T-helper 1 cell treated with Interleukin-12 subunit alpha and Interleukin-12 subunit beta and Interleukin-4 antibody, amounts not matched to agents 30 μg/mL and 1 μg/mL, for 36 hours (primary cell): ENCODE results near the gene CASK.

Source experiments
- H3K27ac Mint-ChIP-seq: one replicate; pipeline ENCODE4 v1.8.0; 2021; ENCODE audit warnings: mild to moderate bottlenecking, mixed read lengths
- H3K27me3 Mint-ChIP-seq: one replicate; pipeline ENCODE4 v1.8.0; 2021; ENCODE audit warnings: low read depth, mixed read lengths
- H3K36me3 Mint-ChIP-seq: one replicate; pipeline ENCODE4 v1.8.0; 2021; ENCODE audit warnings: low read depth, mixed read lengths
- H3K4me1 Mint-ChIP-seq: one replicate; pipeline ENCODE4 v1.8.0; 2021; ENCODE audit warnings: low read depth, mixed read lengths
- H3K4me3 Mint-ChIP-seq: one replicate; pipeline ENCODE4 v1.8.0; 2021; ENCODE audit warnings: mild to moderate bottlenecking, moderate library complexity, mixed read lengths
- H3K9me3 Mint-ChIP-seq: one replicate; pipeline ENCODE4 v1.8.0; 2021; ENCODE audit warnings: mixed read lengths

The CASK gene

DNA sequence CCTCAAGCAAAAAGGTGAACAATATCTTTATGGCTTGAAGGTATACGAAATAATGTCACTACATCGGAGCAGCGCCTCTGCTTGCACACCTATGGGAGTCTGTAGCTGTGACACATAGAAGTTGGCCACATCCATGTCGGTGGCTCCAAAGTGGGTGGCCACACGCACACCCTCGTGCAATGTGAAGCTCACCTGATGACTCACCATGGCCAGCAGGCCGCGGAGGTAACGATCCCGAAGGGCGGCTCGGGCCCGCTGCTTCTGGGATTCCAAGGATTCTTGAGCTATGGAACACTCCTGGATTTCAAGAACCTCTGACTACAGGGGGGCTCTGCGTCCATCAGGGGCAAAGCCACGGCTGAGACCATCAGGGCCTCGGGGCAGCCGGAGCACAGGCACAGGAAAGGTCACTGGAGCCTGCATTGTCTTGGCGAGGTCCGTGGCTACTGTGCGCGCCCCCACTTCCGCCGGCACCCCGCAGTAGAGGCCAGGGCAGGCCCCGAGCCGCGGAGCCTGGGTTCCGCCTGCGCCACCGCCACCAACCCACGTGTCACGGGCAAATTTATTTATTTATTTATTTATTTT, 451.0 kb downstream of the CASK start:
- no peak overlapping the region for H3K4me3 Mint-ChIP-seq
- H3K27me3 Mint-ChIP-seq, result no peaks in the 10 kb centered on the region
- peaks cover 3% of the 10 kb centered on the region for H3K4me1 Mint-ChIP-seq
- no peaks in the 10 kb centered on the region for H3K36me3 Mint-ChIP-seq
- H3K27ac Mint-ChIP-seq, result no peak overlapping the region
- no peaks in the 10 kb centered on the region for H3K9me3 Mint-ChIP-seq

DNA sequence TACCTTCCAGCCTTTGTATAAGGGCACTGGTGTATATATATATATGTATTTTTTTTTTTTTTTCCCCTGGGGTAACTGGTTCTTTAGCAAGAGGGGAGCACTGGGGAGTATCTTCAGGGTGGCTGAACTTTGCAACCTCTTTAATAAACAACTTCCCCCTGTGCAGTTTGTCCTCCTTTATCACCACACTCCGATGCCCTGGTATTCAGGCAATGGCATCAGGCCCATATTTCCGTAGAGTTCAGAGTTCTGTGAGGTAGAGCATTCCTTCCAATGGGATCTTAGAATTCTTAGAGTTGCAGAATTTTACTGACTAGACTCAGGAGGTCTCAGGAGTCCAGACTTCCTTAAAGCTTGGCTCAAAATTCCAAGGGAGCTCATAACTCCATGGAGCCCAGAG, 451.6 kb downstream of the CASK start:
- H3K4me1 Mint-ChIP-seq, result peaks cover 3% of the 10 kb centered on the region
- no peaks in the 10 kb centered on the region for H3K36me3 Mint-ChIP-seq
- no peak overlapping the region for H3K4me3 Mint-ChIP-seq
- no peak overlapping the region for H3K27ac Mint-ChIP-seq
- no peaks in the 10 kb centered on the region for H3K27me3 Mint-ChIP-seq
- no peaks in the 10 kb centered on the region for H3K9me3 Mint-ChIP-seq

- H3K4me1 Mint-ChIP-seq, result peaks cover 3% of the 10 kb centered on the region
- no peaks in the 10 kb centered on the region for H3K36me3 Mint-ChIP-seq
- H3K27ac Mint-ChIP-seq, result no peak overlapping the region
- no peaks in the 10 kb centered on the region for H3K27me3 Mint-ChIP-seq
- no peak overlapping the region for H3K4me3 Mint-ChIP-seq
- H3K9me3 Mint-ChIP-seq, result no peaks in the 10 kb centered on the region
These were observed 452.6 kb downstream of the CASK start for GRCh38 chrX:41470706-41471105.

DNA sequence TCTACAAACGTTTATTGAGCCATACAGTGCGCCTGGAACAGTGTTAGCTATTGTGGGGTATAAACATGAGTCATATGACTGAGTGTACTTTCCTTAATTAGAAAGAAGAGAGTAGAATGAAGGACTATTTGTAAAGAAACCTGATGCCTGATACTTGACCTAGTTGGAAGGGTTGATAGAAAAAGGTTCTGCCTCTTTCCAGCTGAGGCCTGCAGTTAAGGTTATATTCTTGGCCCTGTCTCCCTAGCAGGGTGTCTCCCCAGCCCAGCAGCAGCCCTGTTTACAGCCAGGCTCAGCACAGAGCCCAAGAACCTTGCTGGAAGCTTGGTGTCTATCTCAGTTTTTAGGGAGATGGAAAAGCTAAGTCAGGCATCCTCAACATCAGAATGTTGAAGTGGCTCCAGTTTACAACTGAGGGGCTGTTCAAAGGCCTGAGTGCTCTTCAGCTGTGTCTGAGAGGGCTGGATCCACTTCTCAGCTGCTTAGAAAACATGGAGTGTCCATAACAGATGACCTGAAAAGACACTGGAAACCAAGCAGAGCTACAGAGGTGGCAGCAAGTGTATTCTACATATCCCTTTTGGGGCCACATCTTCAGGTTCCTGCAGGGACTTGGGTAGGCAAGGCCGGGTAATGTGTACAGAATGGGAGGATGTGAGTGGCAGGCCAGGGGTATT, 454.6 kb downstream of the CASK start:
- H3K36me3 Mint-ChIP-seq, result no peaks in the 10 kb centered on the region
- H3K27ac Mint-ChIP-seq, result no peak overlapping the region
- H3K4me3 Mint-ChIP-seq, result no peak overlapping the region
- H3K4me1 Mint-ChIP-seq, result peaks cover 3% of the 10 kb centered on the region
- H3K9me3 Mint-ChIP-seq, result no peaks in the 10 kb centered on the region
- no peaks in the 10 kb centered on the region for H3K27me3 Mint-ChIP-seq
